OCI-M1 (cell line): ENCODE data around the gene MARK3.

Source experiments
- DNase-seq: peaks from one replicate; lab custom pipeline; 2025; lab: John Stamatoyannopoulos, UW

Gene MARK3

GRCh38 chr14:103514596-103515421 is 129.6 kb downstream of the MARK3 start:
- no peak for DNase-seq

GRCh38 chr14:103516426-103517173 is 131.4 kb downstream of the MARK3 start:
- no peak for DNase-seq

DNA sequence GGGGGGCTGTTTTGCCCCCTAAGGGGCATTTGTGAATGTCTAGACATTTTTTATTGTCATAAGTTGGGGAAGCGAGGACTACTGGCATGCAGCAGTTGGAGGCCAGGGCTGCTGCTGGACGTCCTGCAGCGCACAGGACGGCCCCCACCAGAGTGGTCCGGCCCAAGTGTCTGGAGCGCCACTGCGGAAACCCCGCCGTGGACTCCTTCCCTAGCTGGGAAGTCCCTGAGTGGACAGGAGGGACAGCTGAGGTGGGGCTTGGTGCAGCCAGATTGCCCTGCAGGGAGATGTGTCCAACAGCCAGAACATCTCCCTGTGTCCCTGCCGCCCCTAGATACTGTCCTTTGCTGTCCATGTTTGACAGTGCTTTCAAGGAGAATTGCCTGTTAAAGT is 132.0 kb downstream of the MARK3 start:
- DNase-seq, result no peak

- no peak for DNase-seq
Measured at GRCh38 chr14:103517721-103518421, 132.7 kb downstream of the MARK3 start.

- peak; percentile 63 for DNase-seq
Measured at GRCh38 chr14:103518422-103519042, 133.3 kb downstream of the MARK3 start.

DNA sequence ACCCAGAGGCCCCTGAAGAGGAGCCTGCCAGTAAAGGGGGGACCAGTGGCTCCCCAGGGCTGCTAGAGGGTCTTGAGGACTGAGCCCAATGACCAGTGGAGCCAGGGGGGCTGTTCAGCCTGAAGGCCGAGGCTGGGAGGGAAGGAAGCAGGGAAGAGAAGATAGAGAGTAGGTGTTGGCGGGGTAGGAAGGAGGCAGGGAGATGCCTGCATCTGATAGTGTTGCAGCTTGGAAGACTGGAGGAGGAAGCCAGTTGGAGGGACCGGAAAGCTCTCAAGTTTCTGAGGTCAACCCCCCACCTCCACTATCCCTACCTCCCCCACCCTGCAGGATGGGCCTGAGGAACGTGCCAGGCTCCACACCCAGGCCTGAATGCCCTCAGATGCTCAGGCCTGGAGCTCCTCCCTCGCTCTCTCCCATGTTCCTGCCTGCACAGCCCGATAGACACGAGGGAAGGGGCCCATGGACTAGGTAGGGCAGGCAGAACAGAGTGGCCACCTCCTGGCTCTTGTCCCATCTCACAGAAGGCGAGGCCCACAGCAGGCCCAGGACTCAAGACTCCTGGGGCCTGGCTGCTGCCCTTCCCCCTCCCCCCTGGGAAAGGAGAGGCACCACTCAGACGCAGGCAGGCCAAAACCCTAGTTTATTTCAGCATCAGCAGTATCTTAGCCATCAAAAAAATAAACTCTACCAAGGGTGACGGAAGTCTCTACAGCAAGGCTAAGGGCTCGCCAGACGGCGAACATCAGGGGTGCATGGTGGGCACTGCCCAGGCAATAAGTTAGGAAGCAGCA is 134.0 kb downstream of the MARK3 start:
- DNase-seq, result peak; percentile 63

GRCh38 chr14:103519837-103520212 is 134.6 kb downstream of the MARK3 start:
- DNase-seq, result no peak

GRCh38 chr14:103520269-103520656 is 135.0 kb downstream of the MARK3 start:
- DNase-seq, result no peak

GRCh38 chr14:103520657-103521437 is 135.6 kb downstream of the MARK3 start:
- peak; percentile 93 for DNase-seq

DNA sequence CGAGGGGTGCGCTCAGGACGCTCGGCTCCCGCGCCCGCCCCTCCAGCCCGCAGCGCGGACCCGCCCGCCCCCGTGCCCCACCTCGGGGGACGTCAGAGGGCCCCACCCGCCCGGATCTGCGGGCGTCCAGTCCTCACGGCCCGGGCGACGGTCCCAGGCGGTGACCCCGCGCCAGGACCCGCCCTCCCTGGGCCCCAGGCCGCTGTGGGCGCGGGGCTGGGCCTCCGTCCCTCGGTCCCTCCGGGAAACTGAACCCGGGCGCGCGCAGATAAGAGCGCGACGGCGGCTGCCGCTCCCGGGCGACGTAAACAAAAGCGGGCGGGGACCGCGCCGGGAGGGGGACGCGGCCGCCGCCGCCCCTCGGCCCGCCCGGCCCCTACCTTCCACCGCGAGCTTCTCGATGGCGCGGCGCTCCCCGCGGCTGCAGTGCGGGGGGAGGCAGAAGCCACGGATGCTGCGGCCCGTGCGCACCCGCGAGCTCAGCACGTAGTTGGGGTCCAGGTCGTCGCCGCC is 136.3 kb downstream of the MARK3 start:
- no peak for DNase-seq

GRCh38 chr14:103521951-103522563 is 136.8 kb downstream of the MARK3 start:
- DNase-seq, result peak; percentile 39

GRCh38 chr14:103522649-103523574 is 137.7 kb downstream of the MARK3 start, which contains the start of gene CKB:
TSS of gene CKB (minus strand) at chr14:103522830. CDS start at chr14:103522493, 337 bp downstream.
- DNase-seq, result no peak

DNA sequence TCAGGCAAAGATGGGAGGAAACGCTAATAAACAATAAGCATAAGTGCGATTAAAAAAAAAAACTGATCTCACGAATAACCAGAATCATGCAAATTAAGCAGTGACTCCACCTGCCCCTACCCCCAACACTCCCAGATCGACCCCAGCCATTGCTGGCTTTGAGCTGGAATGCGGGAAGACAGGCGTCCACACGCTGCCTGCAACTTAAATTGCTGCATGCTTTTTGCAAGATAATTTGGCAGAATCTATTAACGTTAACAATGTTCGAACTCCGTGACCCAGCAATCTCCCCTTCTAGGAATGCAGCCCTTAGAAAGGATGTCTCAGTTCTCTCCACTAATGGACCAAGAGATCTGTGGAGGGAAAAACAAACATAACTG is 138.3 kb downstream of the MARK3 start:
- DNase-seq, result no peak

GRCh38 chr14:103524002-103524935 is 139.1 kb downstream of the MARK3 start:
- no peak for DNase-seq

DNA sequence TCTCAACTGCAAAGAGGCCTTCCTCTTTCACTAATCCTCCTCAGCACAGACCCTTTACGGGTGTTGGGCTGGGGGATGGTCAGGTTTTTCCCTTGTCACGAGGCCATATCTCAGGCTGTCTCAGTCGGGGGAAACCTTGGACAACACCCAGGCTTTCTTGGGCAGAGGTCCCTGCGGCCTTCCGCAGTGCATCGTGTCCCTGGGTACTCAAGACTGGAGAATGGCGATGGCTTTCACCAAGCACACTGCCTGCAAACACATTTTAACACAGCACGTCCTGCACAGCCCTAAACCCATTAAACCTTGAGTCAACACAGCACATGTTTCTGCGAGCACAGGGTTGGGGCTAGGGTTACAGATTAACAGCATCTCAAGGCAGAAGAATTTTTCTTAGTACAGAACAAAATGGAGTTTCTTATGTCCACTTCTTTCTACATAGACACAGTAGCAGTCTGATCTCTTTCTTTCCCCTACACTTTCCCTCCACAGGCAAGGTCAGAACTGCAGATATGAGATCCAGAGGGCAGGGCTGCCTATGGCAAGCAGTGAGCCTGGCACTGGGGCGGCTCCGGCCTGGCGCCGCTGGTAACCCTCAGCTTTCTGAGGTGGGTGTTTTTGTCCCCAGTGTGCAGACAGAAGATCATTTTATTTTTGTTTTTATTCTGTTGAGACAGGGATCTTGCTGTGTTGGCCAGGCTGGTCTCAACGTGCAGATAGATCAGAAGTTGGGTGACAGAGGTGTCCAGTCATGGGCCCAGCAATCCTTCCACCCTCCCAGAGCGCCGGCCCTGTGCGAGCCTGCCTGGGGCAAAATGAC is 140.4 kb downstream of the MARK3 start:
- peak; percentile 32 for DNase-seq

DNA sequence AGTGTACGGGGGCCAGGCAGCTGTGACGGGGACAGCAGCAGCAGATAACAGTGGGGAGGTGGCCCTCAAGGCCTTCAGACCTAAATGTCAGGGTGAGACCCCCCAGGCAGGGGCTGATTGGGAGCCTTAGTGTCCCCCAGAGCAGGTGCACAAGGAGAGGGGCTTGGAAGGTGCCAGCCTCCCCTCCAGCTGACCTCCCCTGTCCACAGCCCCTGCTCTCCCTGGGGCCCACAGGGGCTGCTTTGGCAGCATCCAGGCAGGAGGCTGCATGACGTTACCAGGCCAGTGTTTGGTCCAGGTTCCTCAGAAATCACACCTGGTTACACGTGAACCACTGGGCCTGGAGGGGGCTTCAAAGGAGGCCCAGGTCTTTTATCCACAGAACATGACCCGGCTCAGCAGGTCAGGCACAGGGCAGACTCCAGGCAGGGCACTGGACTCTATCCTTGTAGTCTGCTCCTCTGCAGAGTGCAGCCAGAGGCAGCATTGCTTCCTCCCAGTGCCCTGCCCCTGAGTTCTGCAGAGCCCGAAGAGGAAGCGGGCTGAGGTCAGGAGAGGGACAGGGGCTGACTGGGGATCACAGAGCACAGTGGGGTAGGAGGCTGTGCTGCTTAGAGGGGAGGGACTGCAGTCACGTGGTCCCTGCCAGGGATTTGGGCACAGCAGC is 141.2 kb downstream of the MARK3 start:
- no peak for DNase-seq
